DOHH2 (cell line): Measurements from ENCODE around the gene ANGPTL7.

Experiments used
- EZH2phosphoT487 ChIP-seq: fragments of 200-600 bp; sonication (generic); IDR thresholded peaks from 2 replicates; pipeline ENCODE4 v1.6.1; 2017; ENCODE audit warnings: borderline replicate concordance, mild to moderate bottlenecking, antibody characterized with exemption, low read length, moderate library complexity, mixed read lengths
- TF ChIP-seq, protein P1 (sequence below): fragments of 200-600 bp; sonication (generic); IDR thresholded peaks from one replicate; pipeline ENCODE4 v1.5.1; 2014; ENCODE audit warnings: antibody characterized with exemption, mild to moderate bottlenecking, low read depth, low read length; ENCODE audit not compliant: poor library complexity, severe bottlenecking

DNA sequence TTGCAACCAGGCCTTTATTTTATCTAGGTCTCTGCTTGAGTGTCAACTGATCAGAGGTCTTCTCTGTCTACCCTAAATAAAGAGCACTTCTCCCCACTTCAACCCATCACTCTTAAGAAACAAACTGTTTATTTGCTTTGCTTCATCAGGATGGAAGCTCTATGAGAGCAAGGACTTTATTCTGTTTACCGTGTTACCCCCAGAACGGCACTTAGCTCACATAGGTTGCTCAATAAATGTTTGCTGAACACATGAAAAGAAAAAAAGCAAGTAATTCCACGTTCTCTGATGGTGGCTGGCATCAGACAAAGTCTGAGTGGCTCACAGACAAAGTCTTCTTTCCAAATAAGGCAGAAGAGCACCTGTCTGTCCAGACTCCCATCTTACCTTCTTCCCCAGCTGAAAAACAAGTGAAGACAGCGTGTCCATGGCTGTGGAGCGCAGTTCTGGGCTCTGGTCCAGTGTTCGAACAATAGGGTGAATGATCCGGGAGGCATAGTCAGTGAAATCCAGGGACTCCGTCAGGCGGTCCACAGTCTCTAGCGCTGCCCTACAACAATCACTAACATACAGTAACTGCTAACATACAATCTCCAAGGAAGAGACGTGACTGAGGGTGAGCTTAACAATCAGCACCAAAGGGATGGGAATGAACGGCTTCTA is 22.9 kb downstream of the ANGPTL7 start:
- TF ChIP-seq, protein P1, sequence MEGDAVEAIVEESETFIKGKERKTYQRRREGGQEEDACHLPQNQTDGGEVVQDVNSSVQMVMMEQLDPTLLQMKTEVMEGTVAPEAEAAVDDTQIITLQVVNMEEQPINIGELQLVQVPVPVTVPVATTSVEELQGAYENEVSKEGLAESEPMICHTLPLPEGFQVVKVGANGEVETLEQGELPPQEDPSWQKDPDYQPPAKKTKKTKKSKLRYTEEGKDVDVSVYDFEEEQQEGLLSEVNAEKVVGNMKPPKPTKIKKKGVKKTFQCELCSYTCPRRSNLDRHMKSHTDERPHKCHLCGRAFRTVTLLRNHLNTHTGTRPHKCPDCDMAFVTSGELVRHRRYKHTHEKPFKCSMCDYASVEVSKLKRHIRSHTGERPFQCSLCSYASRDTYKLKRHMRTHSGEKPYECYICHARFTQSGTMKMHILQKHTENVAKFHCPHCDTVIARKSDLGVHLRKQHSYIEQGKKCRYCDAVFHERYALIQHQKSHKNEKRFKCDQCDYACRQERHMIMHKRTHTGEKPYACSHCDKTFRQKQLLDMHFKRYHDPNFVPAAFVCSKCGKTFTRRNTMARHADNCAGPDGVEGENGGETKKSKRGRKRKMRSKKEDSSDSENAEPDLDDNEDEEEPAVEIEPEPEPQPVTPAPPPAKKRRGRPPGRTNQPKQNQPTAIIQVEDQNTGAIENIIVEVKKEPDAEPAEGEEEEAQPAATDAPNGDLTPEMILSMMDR: no peak
- no peak for TF ChIP-seq EZH2phosphoT487
